Esophagus squamous epithelium (tissue), 5 donors: ENCODE data around the gene PINK1. TPM values are rescaled to one million over a fixed set of nuclear protein-coding genes. Genes with fewer than 3 reads are reported as not detected.

Experiments used
- DNase-seq: peaks from one replicate; lab custom pipeline; 2025; lab: John Stamatoyannopoulos, UW
- H3K27ac ChIP-seq, 4 donors: fragments of 200-600 bp; sonication (generic); one replicate each; pipeline ENCODE4 v1.5.1; 2016 to 2019; ENCODE audit warnings: mild to moderate bottlenecking in 1 of 4
- H3K27me3 ChIP-seq, 4 donors: fragments of 200-600 bp; sonication (generic); 1 replicate in 3 of 4; 2 replicates in 1 of 4; pipeline versions ENCODE4 v1.5.1 to v1.6.0; 2017 to 2021; ENCODE audit warnings: antibody characterized with exemption in 1 of 4
- H3K36me3 ChIP-seq, 3 donors: fragments of 200-600 bp; sonication (generic); one replicate each; pipeline ENCODE4 v1.5.1; 2016 to 2019
- H3K4me1 ChIP-seq, 3 donors: fragments of 200-600 bp; sonication (generic); one replicate each; pipeline ENCODE4 v1.5.1; 2017 to 2019
- H3K4me3 ChIP-seq, 4 donors: fragments of 200-600 bp; sonication (generic); 1 replicate in 3 of 4; 2 replicates in 1 of 4; pipeline ENCODE4 v1.5.1; 2016 to 2019; ENCODE audit warnings: mild to moderate bottlenecking in 2 of 4, moderate library complexity in 1 of 4
- H3K9me3 ChIP-seq, 3 donors: fragments of 200-600 bp; sonication (generic); one replicate each; pipeline ENCODE4 v1.5.1; 2016 to 2019
- CTCF ChIP-seq, 6 experiments: fragments of 450-650 bp in 4 of 6; fragments of 200-600 bp in 2 of 6; sonication (generic) in 2 of 6; IDR thresholded peaks; one replicate each; pipeline ENCODE4 v1.5.1; 2016 to 2019; ENCODE audit warnings: antibody characterized with exemption in 6 of 6, mild to moderate bottlenecking in 4 of 6, moderate library complexity in 4 of 6
- POLR2A ChIP-seq, 4 donors: fragments of 450-650 bp; IDR thresholded peaks; one replicate each; pipeline ENCODE4 v1.6.1; 2017; ENCODE audit warnings: antibody characterized with exemption in 4 of 4, mild to moderate bottlenecking in 4 of 4, moderate library complexity in 3 of 4
- WGBS, 2 donors: methylation state at CpG; one replicate each; pipeline ENCODE4 v1.1.5; 2018; 5-methylcytosine and 5-hydroxymethylcytosine counted together
- intact Hi-C: fragments of 100-400 bp; cut with DNase I; formaldehyde crosslinking; loops from one replicate; pipeline ENCODE4 v1.15.0; 2022
- total RNA-seq, 4 donors: library from RNA; depleted of rRNA; stranded (reverse); fragments of >200 nt; gene quantifications; one replicate each; pipeline ENCODE4 v1.1.0, GENCODE V29; 2016
- donor health status: DM: yes; HTN: yes; CAD: no.

The PINK1 gene
- total RNA-seq, 4 donors from 2014 or later: 55.0 to 110 (median 77.1) TPM

- Histone ChIP-seq H3K36me3 (peaks cover 4 to 34% (median 5%) of the 10 kb centered on the region in 3 donors), H3K27ac (peak overlapping the region; percentile 77 to 91 (median 84)), H3K27me3 (no peaks in the 10 kb centered on the region), H3K9me3 (no peaks in the 10 kb centered on the region), H3K4me1 (peaks cover 8 to 42% (median 15%) of the 10 kb centered on the region in 3 donors), H3K4me3 (peak overlapping the region; percentile 82 to 95 (median 90))
- no peak for DNase-seq
- TF ChIP-seq CTCF (IDR thresholded peaks at IDR 0.05): no peak
- no peak for TF ChIP-seq POLR2A (IDR thresholded peaks at IDR 0.05)
- intact Hi-C loops: no loop called here
- WGBS, 2 donors: 1 to 2% methylated on average over 16 to 17 of the region's 20 CpGs
Measured at GRCh38 chr1:20660847-20661206, 27.6 kb downstream of the PINK1 start.

- 23% methylated on average over 7 of the region's 58 CpGs; no CpG with 5 or more reads in 1 of the 2 donors for WGBS, 2 donors
- peaks cover 0 to 28% (median 0%) of the 10 kb centered on the region in 3 donors for H3K36me3 ChIP-seq
Measured at GRCh38 chr1:20661207-20662109, 28.2 kb downstream of the PINK1 start, which contains the start of gene DDOST. DDOST (minus strand) TSS chr1:20661369; CDS start chr1:20661350, 19 bp downstream.

GRCh38 chr1:20662110-20662475, 28.8 kb downstream of the PINK1 start:
- Histone ChIP-seq H3K4me3 (peak overlapping the region; percentile 82 to 95 (median 90)), H3K27ac (peak overlapping the region; percentile 77 to 91 (median 84)), H3K27me3 (no peaks in the 10 kb centered on the region), H3K4me1 (peaks cover 8 to 41% (median 15%) of the 10 kb centered on the region in 3 donors), H3K36me3 (peaks cover 0 to 22% (median 0%) of the 10 kb centered on the region in 3 donors), H3K9me3 (no peaks in the 10 kb centered on the region)
- DNase-seq: no peak
- 55 to 87% methylated on average over 4 to 7 of the region's 7 CpGs for WGBS, 2 donors
- intact Hi-C loops: no loop called here
- no peak for TF ChIP-seq POLR2A (IDR thresholded peaks at IDR 0.05)
- no peak for TF ChIP-seq CTCF (IDR thresholded peaks at IDR 0.05)

More at GRCh38 chr1:20661207-20662109, 28.2 kb downstream of the PINK1 start, which contains the start of gene DDOST:
- Histone ChIP-seq H3K4me1 (peaks cover 8 to 42% (median 15%) of the 10 kb centered on the region in 3 donors), H3K27me3 (no peaks in the 10 kb centered on the region), H3K27ac (peak within 1 kb of the TSS; percentile 77 to 91 (median 84)), H3K9me3 (no peaks in the 10 kb centered on the region), H3K4me3 (peak within 1 kb of the TSS; percentile 82 to 95 (median 90))
- DNase-seq: peak; percentile 79
- intact Hi-C loops: no loop called here
- TF ChIP-seq CTCF (IDR thresholded peaks at IDR 0.05) (peak; percentile 20 to 61 (median 48)), POLR2A (IDR thresholded peaks at IDR 0.05) (peak in 1 of 4 donors; percentile 27)

GRCh38 chr1:20663365-20663764, 30.1 kb downstream of the PINK1 start:
- no peak for DNase-seq
- no peak for TF ChIP-seq CTCF (IDR thresholded peaks at IDR 0.05)
- TF ChIP-seq POLR2A (IDR thresholded peaks at IDR 0.05): no peak
- no peaks in the 10 kb centered on the region for H3K27me3 ChIP-seq
- 89 to 100% methylated on average over 1 of the region's 1 CpG for WGBS, 2 donors
- H3K27ac ChIP-seq: no peak overlapping the region
- H3K4me1 ChIP-seq: peaks cover 8 to 35% (median 15%) of the 10 kb centered on the region in 3 donors
- no peaks in the 10 kb centered on the region for H3K9me3 ChIP-seq
- peaks cover 0 to 9% (median 0%) of the 10 kb centered on the region in 3 donors for H3K36me3 ChIP-seq
- intact Hi-C loops: no loop called here
- H3K4me3 ChIP-seq: no peak overlapping the region
